Measurements from ENCODE around the gene PPP1R7.

PPP1R7 gene

DNA sequence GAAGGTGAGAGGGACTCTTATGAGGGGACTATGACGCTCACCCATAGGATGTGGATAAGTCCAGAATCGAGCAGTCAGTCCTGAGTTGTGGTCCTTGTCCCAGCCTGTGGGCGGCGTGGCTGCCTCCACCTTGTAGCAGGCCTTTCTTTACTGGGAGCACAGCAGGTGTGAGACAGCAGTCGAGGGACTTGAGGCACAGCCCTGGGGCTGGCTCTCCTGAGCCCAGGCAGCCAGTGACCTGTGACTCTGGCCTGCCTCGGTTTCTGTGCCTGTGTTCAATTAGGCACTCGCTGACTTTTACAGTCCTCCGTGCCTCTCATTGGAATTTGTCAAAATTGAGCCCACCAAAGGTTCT lies 8.3 kb downstream of the PPP1R7 start:
- TF ChIP-seq, protein P1, sequence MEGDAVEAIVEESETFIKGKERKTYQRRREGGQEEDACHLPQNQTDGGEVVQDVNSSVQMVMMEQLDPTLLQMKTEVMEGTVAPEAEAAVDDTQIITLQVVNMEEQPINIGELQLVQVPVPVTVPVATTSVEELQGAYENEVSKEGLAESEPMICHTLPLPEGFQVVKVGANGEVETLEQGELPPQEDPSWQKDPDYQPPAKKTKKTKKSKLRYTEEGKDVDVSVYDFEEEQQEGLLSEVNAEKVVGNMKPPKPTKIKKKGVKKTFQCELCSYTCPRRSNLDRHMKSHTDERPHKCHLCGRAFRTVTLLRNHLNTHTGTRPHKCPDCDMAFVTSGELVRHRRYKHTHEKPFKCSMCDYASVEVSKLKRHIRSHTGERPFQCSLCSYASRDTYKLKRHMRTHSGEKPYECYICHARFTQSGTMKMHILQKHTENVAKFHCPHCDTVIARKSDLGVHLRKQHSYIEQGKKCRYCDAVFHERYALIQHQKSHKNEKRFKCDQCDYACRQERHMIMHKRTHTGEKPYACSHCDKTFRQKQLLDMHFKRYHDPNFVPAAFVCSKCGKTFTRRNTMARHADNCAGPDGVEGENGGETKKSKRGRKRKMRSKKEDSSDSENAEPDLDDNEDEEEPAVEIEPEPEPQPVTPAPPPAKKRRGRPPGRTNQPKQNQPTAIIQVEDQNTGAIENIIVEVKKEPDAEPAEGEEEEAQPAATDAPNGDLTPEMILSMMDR (IDR thresholded peaks at IDR 0.05; ENCODE audit: borderline replicate concordance, control extremely low read depth, extremely low read depth, insufficient read depth, missing control alignments) = no peak
- in situ Hi-C loops (cut with MboI; ENCODE audit: low sequenced_read_pairs, unreplicated experiment) = no loop called here
- no peak for DNase-seq (ENCODE audit: low spot score)

DNA sequence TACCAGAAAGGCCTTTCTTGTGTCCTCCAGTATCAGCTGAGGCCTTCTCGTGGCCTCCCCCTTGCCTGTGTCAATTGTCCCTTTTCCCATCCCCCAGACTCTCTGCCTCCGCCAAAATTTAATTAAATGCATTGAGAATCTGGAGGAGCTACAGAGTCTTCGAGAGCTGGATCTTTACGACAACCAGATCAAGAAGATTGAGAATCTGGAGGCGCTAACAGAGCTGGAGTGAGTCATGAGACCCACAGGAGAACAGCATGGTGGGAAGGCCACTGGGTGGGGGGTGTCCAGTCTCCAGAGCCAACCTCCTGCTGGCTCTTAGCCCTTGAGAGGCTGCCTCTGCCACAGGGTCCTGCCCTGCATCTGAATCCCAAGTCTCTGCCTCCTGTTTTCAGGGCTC lies 8.8 kb downstream of the PPP1R7 start:
- in situ Hi-C loops (cut with MboI; ENCODE audit: low sequenced_read_pairs, unreplicated experiment) = no loop called here
- TF ChIP-seq, protein P1 (IDR thresholded peaks at IDR 0.05; ENCODE audit: borderline replicate concordance, control extremely low read depth, extremely low read depth, insufficient read depth, missing control alignments) = no peak
- no peak for DNase-seq (ENCODE audit: low spot score)

DNA sequence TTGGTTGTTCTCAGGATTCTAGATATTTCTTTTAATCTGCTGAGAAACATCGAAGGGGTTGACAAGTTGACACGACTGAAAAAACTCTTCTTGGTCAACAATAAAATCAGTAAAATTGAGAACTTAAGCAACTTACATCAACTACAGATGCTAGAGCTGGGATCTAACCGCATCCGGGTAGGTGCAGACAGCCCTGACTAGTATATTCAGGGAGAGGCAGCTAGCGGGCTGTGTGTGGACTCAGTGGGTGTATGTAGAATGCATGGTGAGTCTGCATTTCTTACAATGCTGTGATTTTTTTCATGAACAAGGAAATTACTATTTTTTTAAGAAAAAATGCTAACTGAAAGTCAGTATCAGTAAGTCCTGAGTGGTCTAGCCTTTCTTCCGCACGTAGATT lies 10.1 kb downstream of the PPP1R7 start:
- DNase-seq (ENCODE audit: low spot score) = no peak
- TF ChIP-seq, protein P1 (IDR thresholded peaks at IDR 0.05; ENCODE audit: borderline replicate concordance, control extremely low read depth, extremely low read depth, insufficient read depth, missing control alignments) = no peak
- in situ Hi-C loops (cut with MboI; ENCODE audit: low sequenced_read_pairs, unreplicated experiment) = no loop called here

DNA sequence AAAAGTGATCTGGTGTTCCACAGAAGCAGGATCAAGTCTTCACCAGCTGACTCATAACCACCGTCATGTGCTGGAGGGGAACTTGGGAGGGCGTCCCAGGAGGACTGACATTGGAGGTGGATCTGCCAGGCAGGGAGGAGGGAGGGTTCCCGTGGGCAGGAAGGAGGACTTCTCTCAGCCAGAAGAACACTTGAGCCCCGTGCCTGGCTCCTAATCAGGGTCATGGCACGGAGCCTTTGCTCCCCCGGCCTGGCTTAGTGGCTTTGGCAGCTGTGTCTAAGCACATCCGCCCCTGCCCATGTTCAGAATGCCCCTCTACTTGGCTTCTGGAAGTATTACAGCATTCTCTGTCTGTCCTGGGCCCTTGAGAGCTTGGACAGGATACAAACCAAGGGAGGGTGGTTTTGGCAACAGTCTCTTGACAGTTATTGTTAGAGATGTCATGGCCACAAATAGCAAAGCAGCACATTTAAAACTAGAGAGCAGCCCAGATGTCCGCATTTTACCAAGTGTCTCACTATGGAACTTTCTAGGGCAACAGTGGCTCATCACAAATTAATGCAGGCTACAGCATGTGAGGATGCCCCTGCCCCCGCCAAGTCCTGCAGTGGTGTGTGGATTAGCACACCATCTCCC lies 11.5 kb downstream of the PPP1R7 start:
- TF ChIP-seq, protein P1 (IDR thresholded peaks at IDR 0.05; ENCODE audit: borderline replicate concordance, control extremely low read depth, extremely low read depth, insufficient read depth, missing control alignments) = no peak
- DNase-seq (ENCODE audit: low spot score) = no peak
- in situ Hi-C loops (cut with MboI; ENCODE audit: low sequenced_read_pairs, unreplicated experiment) = no loop called here

DNA sequence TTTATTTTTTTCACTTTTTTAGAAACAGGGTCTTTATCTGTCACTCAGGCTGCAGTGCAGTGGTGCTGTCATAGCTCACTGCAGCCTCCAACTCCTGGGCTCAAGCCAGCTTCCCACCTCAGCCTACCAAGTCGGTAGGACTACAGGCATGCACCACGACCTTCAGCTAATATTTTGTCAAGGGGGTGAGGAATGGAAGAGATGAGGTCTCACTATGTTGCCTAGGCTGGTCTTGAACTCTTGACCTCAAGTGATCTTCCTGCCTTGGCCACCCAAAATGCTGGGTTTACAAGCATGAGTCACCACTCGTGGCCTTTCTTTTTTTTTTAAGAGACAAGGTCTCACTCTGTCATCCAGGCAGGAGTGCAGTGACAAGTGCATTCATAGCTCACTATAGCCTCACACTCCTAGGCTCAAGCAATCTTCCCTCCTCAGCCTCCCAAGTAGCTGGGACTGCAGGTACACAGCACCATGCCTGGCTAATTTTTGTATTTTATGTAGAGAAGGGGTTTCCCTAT lies 13.4 kb downstream of the PPP1R7 start:
- DNase-seq (ENCODE audit: low spot score) = no peak
- TF ChIP-seq, protein P1 (IDR thresholded peaks at IDR 0.05; ENCODE audit: borderline replicate concordance, control extremely low read depth, extremely low read depth, insufficient read depth, missing control alignments) = no peak
- in situ Hi-C loops (cut with MboI; ENCODE audit: low sequenced_read_pairs, unreplicated experiment) = no loop called here

DNA sequence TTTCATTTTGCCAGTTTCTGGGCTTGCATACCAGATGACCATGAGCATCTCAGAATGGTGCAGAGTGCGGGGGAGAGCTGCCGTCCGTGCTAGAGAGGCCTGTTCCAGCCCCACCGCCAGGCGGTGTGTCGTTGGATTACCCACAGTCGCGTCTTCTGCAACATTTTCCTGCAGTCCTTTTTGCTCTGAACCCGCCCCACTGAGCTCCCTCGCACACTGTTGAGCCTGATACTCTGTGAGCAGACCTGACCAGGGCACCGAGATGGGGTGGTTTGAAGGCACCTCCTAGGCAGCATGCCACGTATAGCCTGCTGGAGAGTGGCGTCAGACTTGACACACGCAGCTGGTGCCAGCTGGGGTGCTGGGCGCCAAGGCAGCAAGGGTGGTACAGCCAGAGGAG lies 18.1 kb downstream of the PPP1R7 start:
- DNase-seq (ENCODE audit: low spot score) = no peak
- TF ChIP-seq, protein P1 (IDR thresholded peaks at IDR 0.05; ENCODE audit: borderline replicate concordance, control extremely low read depth, extremely low read depth, insufficient read depth, missing control alignments) = no peak
- in situ Hi-C loops (cut with MboI; ENCODE audit: low sequenced_read_pairs, unreplicated experiment) = no loop called here

Measured in GM13976 (cell line).